Esophagus (tissue), 2 donors: ENCODE measurements around the gene VWA2. TPM values are rescaled to one million over a fixed set of nuclear protein-coding genes. Genes with fewer than 3 reads are reported as not detected.

ENCODE experiments used
- H3K27ac ChIP-seq, 2 donors: one replicate each; pipeline ENCODE4 v1.5.1; 2013; ENCODE audit warnings: low read depth in 2 of 2, mild to moderate bottlenecking in 2 of 2, inconsistent platforms in 1 of 2, low read length in 1 of 2, moderate library complexity in 1 of 2
- H3K27me3 ChIP-seq, 2 donors: one replicate each; pipeline ENCODE4 v1.6.1; 2013; ENCODE audit warnings: low read length in 2 of 2, control low read depth in 1 of 2, mild to moderate bottlenecking in 1 of 2; ENCODE audit not compliant: insufficient read depth in 2 of 2, control insufficient read depth in 1 of 2
- H3K36me3 ChIP-seq, 2 donors: one replicate each; pipeline ENCODE4 v1.6.1; 2013; ENCODE audit warnings: low read length in 1 of 2; ENCODE audit not compliant: control insufficient read depth in 2 of 2, insufficient read depth in 2 of 2
- H3K4me1 ChIP-seq, 2 donors: one replicate each; pipeline ENCODE4 v1.6.1; 2013; ENCODE audit warnings: low read length in 1 of 2; ENCODE audit not compliant: control insufficient read depth in 2 of 2, insufficient read depth in 2 of 2
- H3K4me3 ChIP-seq, 2 donors: one replicate each; pipeline ENCODE4 v1.5.1; 2013; ENCODE audit warnings: low read length in 2 of 2, mild to moderate bottlenecking in 2 of 2, low read depth in 1 of 2, moderate library complexity in 1 of 2
- H3K9me3 ChIP-seq, 2 donors: one replicate each; pipeline ENCODE4 v1.6.1; 2013; ENCODE audit warnings: mild to moderate bottlenecking in 2 of 2, low read depth in 1 of 2, low read length in 1 of 2, moderate library complexity in 1 of 2; ENCODE audit not compliant: control insufficient read depth in 2 of 2, insufficient read depth in 1 of 2
- WGBS, 2 donors: extraction: QIAGEN DNeasy Blood & Tissue Kit; methylation state at CpG; one replicate each; pipeline ENCODE4 v1.1.7; 2013; 5-methylcytosine and 5-hydroxymethylcytosine counted together
- polyA plus RNA-seq, 2 donors: library from polyadenylated mRNA; stranded (reverse); fragments of 200-250 nt; gene quantifications; one replicate each; pipeline ENCODE4 v1.2.3, GENCODE V29; 2013
- donor health status: healthy with polysubstance abuse.
- donor health status: Bipolar disorder and iron deficiency.

VWA2 gene
- polyA plus RNA-seq, 2 donors = 0.71 to 1.4 TPM

DNA sequence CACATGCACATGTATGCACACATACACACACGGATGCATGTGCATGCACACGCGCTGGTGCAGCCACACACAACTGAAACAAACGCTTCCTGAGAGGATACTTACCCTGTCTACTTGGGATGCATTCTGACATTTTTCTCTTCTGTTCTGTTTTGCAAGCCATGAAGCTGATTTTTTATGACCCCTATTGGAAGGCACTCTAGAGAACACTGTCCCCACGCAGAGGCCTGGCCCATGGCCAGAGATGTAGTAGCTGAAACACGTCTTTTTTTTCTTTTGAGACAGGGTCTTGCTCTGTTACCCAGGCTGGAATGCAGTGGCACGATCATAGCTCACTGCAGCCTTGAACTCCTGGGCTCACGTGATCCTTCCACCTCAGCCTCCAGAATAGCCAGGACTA is 47.9 kb downstream of the VWA2 start:
- 72 to 73% methylated on average over 8 of the region's 8 CpGs for WGBS, 2 donors
- Histone ChIP-seq H3K9me3 (no peaks in the 10 kb centered on the region), H3K27ac (no peak overlapping the region), H3K36me3 (peaks cover 2 to 4% of the 10 kb centered on the region in 2 donors), H3K4me1 (peaks cover 4 to 7% of the 10 kb centered on the region in 2 donors), H3K27me3 (no peaks in the 10 kb centered on the region), H3K4me3 (no peak overlapping the region)

DNA sequence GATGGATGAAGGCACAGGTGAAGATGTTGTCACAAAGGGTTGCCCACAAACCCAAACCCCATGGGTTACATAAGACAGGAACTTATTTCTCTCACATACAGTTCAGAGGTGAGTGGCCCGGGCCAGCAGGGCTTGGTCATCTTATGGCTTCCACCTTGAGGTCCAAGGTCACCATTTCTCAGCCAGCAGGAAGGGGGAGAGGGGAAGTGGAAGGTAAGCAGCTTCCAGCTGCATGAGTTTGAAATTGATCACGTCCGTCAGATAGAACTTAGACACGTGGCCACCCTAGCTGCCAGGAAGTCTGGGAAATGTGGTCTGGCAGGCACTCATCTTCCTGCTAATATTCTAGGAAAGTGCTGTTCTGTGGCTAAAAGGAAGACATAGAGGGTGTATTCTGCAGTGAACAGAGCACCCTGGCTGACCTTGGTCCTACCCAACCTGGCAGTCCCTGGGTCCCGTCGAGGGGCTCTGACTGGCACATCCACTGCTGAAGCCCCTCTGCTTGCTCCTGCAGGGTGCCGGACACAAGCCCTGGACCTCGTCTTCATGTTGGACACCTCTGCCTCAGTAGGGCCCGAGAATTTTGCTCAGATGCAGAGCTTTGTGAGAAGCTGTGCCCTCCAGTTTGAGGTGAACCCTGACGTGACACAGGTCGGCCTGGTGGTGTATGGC is 49.5 kb downstream of the VWA2 start:
- H3K4me3 ChIP-seq = no peak overlapping the region
- H3K27me3 ChIP-seq = no peaks in the 10 kb centered on the region
- peaks cover 0 to 7% of the 10 kb centered on the region in 2 donors for H3K4me1 ChIP-seq
- no peak overlapping the region for H3K27ac ChIP-seq
- H3K36me3 ChIP-seq = peaks cover 2 to 4% of the 10 kb centered on the region in 2 donors
- WGBS, 2 donors = 77 to 82% methylated on average over 11 of the region's 11 CpGs
- no peaks in the 10 kb centered on the region for H3K9me3 ChIP-seq

DNA sequence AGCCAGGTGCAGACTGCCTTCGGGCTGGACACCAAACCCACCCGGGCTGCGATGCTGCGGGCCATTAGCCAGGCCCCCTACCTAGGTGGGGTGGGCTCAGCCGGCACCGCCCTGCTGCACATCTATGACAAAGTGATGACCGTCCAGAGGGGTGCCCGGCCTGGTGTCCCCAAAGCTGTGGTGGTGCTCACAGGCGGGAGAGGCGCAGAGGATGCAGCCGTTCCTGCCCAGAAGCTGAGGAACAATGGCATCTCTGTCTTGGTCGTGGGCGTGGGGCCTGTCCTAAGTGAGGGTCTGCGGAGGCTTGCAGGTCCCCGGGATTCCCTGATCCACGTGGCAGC is 50.0 kb downstream of the VWA2 start:
- H3K9me3 ChIP-seq = no peaks in the 10 kb centered on the region
- H3K36me3 ChIP-seq = peaks cover 2 to 4% of the 10 kb centered on the region in 2 donors
- H3K4me1 ChIP-seq = peaks cover 0 to 5% of the 10 kb centered on the region in 2 donors
- WGBS, 2 donors = 93 to 95% methylated on average over 16 of the region's 16 CpGs
- H3K27ac ChIP-seq = no peak overlapping the region
- H3K4me3 ChIP-seq = no peak overlapping the region
- no peaks in the 10 kb centered on the region for H3K27me3 ChIP-seq

DNA sequence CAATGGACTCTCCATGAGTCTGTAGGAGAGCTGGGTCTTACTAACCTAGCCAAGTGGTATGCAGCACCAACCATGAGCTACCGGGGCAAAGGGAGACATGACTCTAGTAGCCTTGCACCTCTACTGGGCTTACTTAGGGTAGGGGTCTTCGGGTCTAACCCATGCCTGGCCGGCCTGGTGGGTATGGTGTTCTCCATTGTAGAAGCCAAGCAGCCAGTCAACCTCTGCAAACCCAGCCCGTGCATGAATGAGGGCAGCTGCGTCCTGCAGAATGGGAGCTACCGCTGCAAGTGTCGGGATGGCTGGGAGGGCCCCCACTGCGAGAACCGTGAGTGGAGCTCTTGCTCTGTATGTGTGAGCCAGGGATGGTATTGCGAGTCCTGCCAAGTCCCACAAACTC is 51.0 kb downstream of the VWA2 start:
- 96 to 98% methylated on average over 10 of the region's 10 CpGs for WGBS, 2 donors
- Histone ChIP-seq H3K4me3 (no peak overlapping the region), H3K4me1 (no peaks in the 10 kb centered on the region), H3K36me3 (peaks cover 2 to 4% of the 10 kb centered on the region in 2 donors), H3K9me3 (no peaks in the 10 kb centered on the region), H3K27me3 (no peaks in the 10 kb centered on the region), H3K27ac (no peak overlapping the region)

DNA sequence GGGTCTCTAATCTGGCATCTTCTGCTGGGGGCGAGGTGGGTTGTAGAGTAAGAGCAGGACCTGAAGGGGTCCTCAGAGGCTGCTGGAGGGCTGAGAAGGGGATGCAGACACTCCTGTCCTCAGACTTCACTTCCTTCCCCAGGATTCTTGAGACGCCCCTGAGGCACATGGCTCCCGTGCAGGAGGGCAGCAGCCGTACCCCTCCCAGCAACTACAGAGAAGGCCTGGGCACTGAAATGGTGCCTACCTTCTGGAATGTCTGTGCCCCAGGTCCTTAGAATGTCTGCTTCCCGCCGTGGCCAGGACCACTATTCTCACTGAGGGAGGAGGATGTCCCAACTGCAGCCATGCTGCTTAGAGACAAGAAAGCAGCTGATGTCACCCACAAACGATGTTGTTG is 52.0 kb downstream of the VWA2 start:
- Histone ChIP-seq H3K27me3 (no peaks in the 10 kb centered on the region), H3K4me1 (no peaks in the 10 kb centered on the region), H3K27ac (no peak overlapping the region), H3K9me3 (peaks cover 0 to under 1% of the 10 kb centered on the region in 2 donors), H3K36me3 (peaks cover 3 to 4% of the 10 kb centered on the region in 2 donors), H3K4me3 (no peak overlapping the region)
- 86 to 89% methylated on average over 7 of the region's 7 CpGs for WGBS, 2 donors

DNA sequence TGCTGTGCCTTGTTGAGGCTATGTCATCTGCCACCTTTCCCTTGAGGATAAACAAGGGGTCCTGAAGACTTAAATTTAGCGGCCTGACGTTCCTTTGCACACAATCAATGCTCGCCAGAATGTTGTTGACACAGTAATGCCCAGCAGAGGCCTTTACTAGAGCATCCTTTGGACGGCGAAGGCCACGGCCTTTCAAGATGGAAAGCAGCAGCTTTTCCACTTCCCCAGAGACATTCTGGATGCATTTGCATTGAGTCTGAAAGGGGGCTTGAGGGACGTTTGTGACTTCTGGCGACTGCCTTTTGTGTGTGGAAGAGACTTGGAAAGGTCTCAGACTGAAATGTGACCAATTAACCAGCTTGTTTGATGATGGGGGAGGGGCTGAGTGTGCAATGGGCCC is 52.5 kb downstream of the VWA2 start:
- no peaks in the 10 kb centered on the region for H3K4me1 ChIP-seq
- H3K27me3 ChIP-seq = no peaks in the 10 kb centered on the region
- WGBS, 2 donors = 83 to 85% methylated on average over 8 of the region's 8 CpGs
- H3K9me3 ChIP-seq = peaks cover under 1 to 5% of the 10 kb centered on the region in 2 donors
- H3K36me3 ChIP-seq = peaks cover 6 to 7% of the 10 kb centered on the region in 2 donors
- H3K27ac ChIP-seq = no peak overlapping the region
- H3K4me3 ChIP-seq = no peak overlapping the region

DNA sequence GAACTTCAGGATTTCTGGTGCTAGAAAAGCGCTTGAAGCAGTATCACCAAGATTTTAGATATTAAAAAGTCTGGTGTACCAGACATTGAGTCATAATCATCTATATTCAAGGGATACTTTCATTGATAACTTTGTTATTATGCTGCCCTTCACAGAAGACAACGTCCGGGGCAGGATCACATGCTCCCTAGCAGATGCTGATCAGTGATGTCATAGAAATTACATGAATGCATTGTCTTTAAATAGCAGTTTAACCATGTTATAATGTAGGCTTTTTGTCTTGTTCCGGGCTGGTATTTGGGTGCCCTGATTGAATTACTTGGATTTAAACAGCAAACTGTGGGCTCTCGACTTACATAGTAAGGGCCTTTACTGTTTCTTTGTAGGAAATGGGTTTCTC is 54.0 kb downstream of the VWA2 start:
- H3K4me1 ChIP-seq = no peaks in the 10 kb centered on the region
- H3K4me3 ChIP-seq = no peak overlapping the region
- WGBS, 2 donors = 89 to 90% methylated on average over 5 of the region's 5 CpGs
- no peak overlapping the region for H3K27ac ChIP-seq
- H3K36me3 ChIP-seq = peaks cover 10 to 16% of the 10 kb centered on the region in 2 donors
- H3K27me3 ChIP-seq = no peaks in the 10 kb centered on the region
- H3K9me3 ChIP-seq = peaks cover 4 to 13% of the 10 kb centered on the region in 2 donors

DNA sequence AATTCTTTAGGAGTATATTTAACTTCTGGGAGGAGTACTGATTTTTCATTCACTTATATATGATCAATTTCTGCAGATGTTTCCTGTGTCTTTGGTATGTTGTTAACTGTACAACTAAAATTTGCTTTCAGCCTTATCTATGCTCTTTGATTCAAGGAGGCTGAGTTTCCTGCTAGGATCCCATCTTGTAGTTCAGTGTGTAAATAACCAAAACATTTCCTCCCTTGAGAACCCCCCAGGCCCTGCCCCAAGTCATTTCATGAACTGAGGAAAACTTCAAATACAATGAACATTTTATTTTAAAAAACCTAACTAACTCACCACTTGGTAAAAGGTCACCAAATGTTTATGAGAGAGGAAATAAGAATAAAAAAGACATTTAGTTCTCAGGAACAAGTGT is 55.5 kb downstream of the VWA2 start:
- no peak overlapping the region for H3K27ac ChIP-seq
- peaks cover 10 to 16% of the 10 kb centered on the region in 2 donors for H3K36me3 ChIP-seq
- H3K9me3 ChIP-seq = peaks cover 4 to 13% of the 10 kb centered on the region in 2 donors
- no peaks in the 10 kb centered on the region for H3K27me3 ChIP-seq
- H3K4me3 ChIP-seq = no peak overlapping the region
- H3K4me1 ChIP-seq = no peaks in the 10 kb centered on the region

DNA sequence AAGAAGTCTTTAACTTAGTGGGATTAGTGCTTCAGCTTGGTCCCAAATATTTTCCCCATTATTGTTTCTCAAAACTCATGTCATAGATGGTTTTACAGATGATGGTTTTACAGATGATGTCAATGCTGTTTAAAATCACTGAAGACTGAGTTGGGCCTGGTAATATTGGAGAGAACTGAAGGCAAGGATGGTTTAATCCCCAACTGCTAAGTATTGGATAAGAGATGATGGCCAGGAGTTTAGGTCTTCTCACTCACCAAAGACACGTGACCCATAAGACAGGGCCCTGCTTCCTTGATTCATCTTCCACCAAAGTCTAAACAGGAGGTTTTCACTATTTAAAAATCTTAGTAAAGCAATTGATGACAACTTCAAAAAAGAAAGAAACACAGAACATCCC is 56.3 kb downstream of the VWA2 start:
- Histone ChIP-seq H3K4me1 (peaks cover 0 to 1% of the 10 kb centered on the region in 2 donors), H3K9me3 (peaks cover 4 to 13% of the 10 kb centered on the region in 2 donors), H3K27me3 (no peaks in the 10 kb centered on the region), H3K27ac (no peak overlapping the region), H3K4me3 (no peak overlapping the region), H3K36me3 (peaks cover 6 to 21% of the 10 kb centered on the region in 2 donors)
- 0 to 14% methylated on average over 1 of the region's 1 CpG for WGBS, 2 donors

DNA sequence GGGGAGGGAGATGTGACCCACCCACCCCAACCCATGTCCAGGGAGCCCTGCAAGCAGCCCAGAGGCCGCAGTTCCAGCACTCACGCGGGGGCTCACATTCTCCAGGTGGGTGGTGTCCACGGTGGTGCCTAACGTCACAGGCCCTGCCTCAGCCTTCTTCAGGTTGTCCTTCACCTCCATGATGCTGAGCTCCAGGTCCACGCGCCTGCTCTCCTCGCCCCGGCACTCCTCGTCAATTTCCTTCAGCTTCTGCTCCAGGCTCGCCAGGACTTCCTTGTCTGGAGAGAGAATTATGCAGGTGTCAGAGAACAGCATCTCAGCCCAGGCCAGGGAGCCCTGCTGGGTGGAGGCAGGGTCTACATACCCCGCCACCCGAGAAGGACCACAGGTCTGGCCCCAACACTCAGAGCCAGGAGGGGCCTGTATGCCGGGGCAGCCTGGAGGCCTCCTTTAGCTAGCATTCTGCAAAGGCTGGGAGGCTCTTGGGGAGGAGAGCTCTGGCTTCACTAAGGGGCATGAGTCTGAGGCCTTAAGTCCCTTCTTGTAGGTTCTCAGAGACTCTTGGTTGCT is 58.2 kb downstream of the VWA2 start:
- H3K4me1 ChIP-seq = peaks cover 0 to 15% of the 10 kb centered on the region in 2 donors
- H3K9me3 ChIP-seq = peaks cover 4 to 13% of the 10 kb centered on the region in 2 donors
- peaks cover 9 to 26% of the 10 kb centered on the region in 2 donors for H3K36me3 ChIP-seq

More for the DNA sequence above, 58.2 kb downstream of the VWA2 start:
- no peak overlapping the region for H3K27ac ChIP-seq
- WGBS, 2 donors = 96 to 98% methylated on average over 12 to 14 of the region's 14 CpGs
- no peak overlapping the region for H3K4me3 ChIP-seq
- H3K27me3 ChIP-seq = no peaks in the 10 kb centered on the region
